ENCODE data around the gene REEP1.

- TF ChIP-seq CTCF (conservative IDR thresholded peaks at IDR 0.05): no peak
- no peak for TF ChIP-seq EZH2 (IDR thresholded peaks at IDR 0.05; ENCODE audit: low read depth)
Observed at GRCh38 chr2:86235196-86235980, 102.0 kb downstream of the REEP1 start.

All from PC-9 (cell line).